Transverse colon (tissue), 4 donors: ENCODE data around the gene FBXL14. TPM values are rescaled to one million over a fixed set of nuclear protein-coding genes. Genes with fewer than 3 reads are reported as not detected.

Source experiments
- DNase-seq: peaks from one replicate; pipeline ENCODE4 v3.0.0-alpha.2; 2019
- H3K27ac ChIP-seq, 4 donors: fragments of 200-600 bp; sonication (generic); 2 replicates each; pipeline ENCODE4 v1.5.1; 2016 to 2018; ENCODE audit warnings: inconsistent platforms in 4 of 4
- H3K27me3 ChIP-seq: fragments of 200-600 bp; sonication (generic); 2 replicates; pipeline ENCODE4 v1.5.1; 2017; ENCODE audit warnings: inconsistent platforms
- H3K36me3 ChIP-seq, 4 donors: fragments of 200-600 bp; sonication (generic); 2 replicates each; pipeline ENCODE4 v1.5.1; 2017 to 2019; ENCODE audit warnings: inconsistent platforms in 4 of 4
- H3K4me1 ChIP-seq, 4 donors: fragments of 200-600 bp; sonication (generic); 2 replicates each; pipeline ENCODE4 v1.5.1; 2017 to 2020; ENCODE audit warnings: inconsistent platforms in 4 of 4
- H3K4me3 ChIP-seq, 4 donors: fragments of 200-600 bp; sonication (generic); 1 replicate in 1 of 4; 2 replicates in 3 of 4; pipeline versions ENCODE4 v1.5.1 to v1.6.1; 2017 to 2019; ENCODE audit warnings: inconsistent platforms in 4 of 4
- H3K9me3 ChIP-seq, 2 donors: fragments of 200-600 bp; sonication (generic); 2 replicates each; pipeline ENCODE4 v1.5.1; 2017 to 2019; ENCODE audit warnings: inconsistent platforms in 2 of 2
- POLR2AphosphoS5 ChIP-seq, 3 donors: sonication (generic); formaldehyde crosslinking; IDR thresholded peaks; one replicate each; pipeline ENCODE4 v1.6.1; 2016; ENCODE audit warnings: antibody characterized with exemption in 3 of 3
- WGBS, 2 donors: methylation state at CpG; one replicate each; pipeline ENCODE4 v1.1.5; 2018; ENCODE audit warnings: low coverage in 1 of 2; 5-methylcytosine and 5-hydroxymethylcytosine counted together
- in situ Hi-C, 4 donors: fragments of 200-750 bp; cut with MboI; loops; one replicate each; pipeline versions ENCODE4 v1.15.0 to v1.15.1; 2017; ENCODE audit warnings: low sequenced_read_pairs in 3 of 4, low pct_ligation_motif_present in 1 of 4, low pct_unique_long_range_greater_than_20kb in 1 of 4
- intact Hi-C: fragments of 100-400 bp; cut with DNase I; formaldehyde crosslinking; loops from one replicate; pipeline ENCODE4 v1.15.1; 2023; ENCODE audit warnings: low total_unique reads
- total RNA-seq, 4 donors: library from RNA; depleted of rRNA; stranded (reverse); fragments of >200 nt; gene quantifications; one replicate each; pipeline ENCODE4 v1.1.0, GENCODE V29; 2016
- TF ChIP-seq, protein P1 (sequence below), 5 experiments: fragments of 200-600 bp in 3 of 5; fragments of 450-650 bp in 2 of 5; sonication (generic) in 3 of 5; IDR thresholded peaks; 1 replicate in 2 of 5; 2 replicates in 3 of 5; pipeline ENCODE4 v1.5.1; 2016 to 2017; ENCODE audit warnings: antibody characterized with exemption in 5 of 5, inconsistent platforms in 3 of 5, mild to moderate bottlenecking in 2 of 5, moderate library complexity in 1 of 5

The FBXL14 gene
- total RNA-seq, 4 donors from 2014 or later, result 15.5 to 44.4 (median 28.0) TPM

DNA sequence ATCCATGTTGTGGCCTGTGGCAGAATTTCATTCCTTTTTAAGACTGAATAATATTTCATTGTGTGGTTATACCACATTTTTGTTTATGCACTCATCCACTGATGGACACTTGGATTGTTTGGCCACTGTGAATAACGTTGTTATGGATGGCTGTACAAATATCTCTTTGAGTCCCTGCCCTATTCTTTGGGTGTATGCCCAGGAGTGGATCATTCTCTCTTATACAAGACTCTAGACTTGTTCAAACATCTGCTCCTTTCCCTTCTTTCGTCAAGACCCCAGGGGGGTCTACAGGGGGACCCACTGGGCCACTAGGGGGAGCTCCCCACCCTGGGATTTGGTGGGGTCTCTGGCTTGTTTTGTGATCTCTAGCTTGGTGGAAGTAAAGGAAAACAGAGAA, 77.4 kb downstream of the FBXL14 start:
- TF ChIP-seq, protein P1, sequence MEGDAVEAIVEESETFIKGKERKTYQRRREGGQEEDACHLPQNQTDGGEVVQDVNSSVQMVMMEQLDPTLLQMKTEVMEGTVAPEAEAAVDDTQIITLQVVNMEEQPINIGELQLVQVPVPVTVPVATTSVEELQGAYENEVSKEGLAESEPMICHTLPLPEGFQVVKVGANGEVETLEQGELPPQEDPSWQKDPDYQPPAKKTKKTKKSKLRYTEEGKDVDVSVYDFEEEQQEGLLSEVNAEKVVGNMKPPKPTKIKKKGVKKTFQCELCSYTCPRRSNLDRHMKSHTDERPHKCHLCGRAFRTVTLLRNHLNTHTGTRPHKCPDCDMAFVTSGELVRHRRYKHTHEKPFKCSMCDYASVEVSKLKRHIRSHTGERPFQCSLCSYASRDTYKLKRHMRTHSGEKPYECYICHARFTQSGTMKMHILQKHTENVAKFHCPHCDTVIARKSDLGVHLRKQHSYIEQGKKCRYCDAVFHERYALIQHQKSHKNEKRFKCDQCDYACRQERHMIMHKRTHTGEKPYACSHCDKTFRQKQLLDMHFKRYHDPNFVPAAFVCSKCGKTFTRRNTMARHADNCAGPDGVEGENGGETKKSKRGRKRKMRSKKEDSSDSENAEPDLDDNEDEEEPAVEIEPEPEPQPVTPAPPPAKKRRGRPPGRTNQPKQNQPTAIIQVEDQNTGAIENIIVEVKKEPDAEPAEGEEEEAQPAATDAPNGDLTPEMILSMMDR (IDR thresholded peaks at IDR 0.05), result peak in 2 of 5 experiments; percentile 21 to 28
- no peak for TF ChIP-seq POLR2AphosphoS5 (IDR thresholded peaks at IDR 0.05)
- no peaks in the 10 kb centered on the region for H3K27me3 ChIP-seq
- H3K27ac ChIP-seq, result no peak overlapping the region
- in situ Hi-C loops, result no loop called here
- no peak for DNase-seq
- H3K4me3 ChIP-seq, result no peak overlapping the region
- WGBS, 2 donors, result 19 to 25% methylated on average over 1 to 2 of the region's 2 CpGs
- peaks cover 12 to 17% (median 12%) of the 10 kb centered on the region in 4 donors for H3K4me1 ChIP-seq
- intact Hi-C loops, result no loop called here
- H3K36me3 ChIP-seq, result no peaks in the 10 kb centered on the region
- H3K9me3 ChIP-seq, result no peaks in the 10 kb centered on the region

Other genes starting within 250 kb of the FBXL14 start
- gene WNT5B, start 34.6 kb upstream of the FBXL14 start, total RNA-seq, result 1 to 10 TPM in 2 of 4 donors, under 1 TPM in 1, not detected in 1; 0.80 to 3.5 (median 3.5) TPM
- gene ADIPOR2, start 96.5 kb upstream of the FBXL14 start, total RNA-seq, result 10 to 100 TPM; 27.9 to 74.2 (median 52.1) TPM
- not detected for gene LRTM2, start 226.0 kb upstream of the FBXL14 start, total RNA-seq